ENCODE data around the gene REXO5.
A peak's percentile ranks its signal among the peaks of the same experiment; 100 is the strongest.
"Not testable (repeated sequence)": the region's sequence is repeated elsewhere in the genome, so short reads cannot be mapped to it uniquely, and the experiment has no call there.

REXO5 gene, protein sequence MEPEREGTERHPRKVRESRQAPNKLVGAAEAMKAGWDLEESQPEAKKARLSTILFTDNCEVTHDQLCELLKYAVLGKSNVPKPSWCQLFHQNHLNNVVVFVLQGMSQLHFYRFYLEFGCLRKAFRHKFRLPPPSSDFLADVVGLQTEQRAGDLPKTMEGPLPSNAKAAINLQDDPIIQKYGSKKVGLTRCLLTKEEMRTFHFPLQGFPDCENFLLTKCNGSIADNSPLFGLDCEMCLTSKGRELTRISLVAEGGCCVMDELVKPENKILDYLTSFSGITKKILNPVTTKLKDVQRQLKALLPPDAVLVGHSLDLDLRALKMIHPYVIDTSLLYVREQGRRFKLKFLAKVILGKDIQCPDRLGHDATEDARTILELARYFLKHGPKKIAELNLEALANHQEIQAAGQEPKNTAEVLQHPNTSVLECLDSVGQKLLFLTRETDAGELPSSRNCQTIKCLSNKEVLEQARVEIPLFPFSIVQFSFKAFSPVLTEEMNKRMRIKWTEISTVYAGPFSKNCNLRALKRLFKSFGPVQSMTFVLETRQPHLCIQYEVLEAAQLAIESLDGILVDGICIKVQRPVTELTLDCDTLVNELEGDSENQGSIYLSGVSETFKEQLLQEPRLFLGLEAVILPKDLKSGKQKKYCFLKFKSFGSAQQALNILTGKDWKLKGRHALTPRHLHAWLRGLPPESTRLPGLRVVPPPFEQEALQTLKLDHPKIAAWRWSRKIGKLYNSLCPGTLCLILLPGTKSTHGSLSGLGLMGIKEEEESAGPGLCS

DNA sequence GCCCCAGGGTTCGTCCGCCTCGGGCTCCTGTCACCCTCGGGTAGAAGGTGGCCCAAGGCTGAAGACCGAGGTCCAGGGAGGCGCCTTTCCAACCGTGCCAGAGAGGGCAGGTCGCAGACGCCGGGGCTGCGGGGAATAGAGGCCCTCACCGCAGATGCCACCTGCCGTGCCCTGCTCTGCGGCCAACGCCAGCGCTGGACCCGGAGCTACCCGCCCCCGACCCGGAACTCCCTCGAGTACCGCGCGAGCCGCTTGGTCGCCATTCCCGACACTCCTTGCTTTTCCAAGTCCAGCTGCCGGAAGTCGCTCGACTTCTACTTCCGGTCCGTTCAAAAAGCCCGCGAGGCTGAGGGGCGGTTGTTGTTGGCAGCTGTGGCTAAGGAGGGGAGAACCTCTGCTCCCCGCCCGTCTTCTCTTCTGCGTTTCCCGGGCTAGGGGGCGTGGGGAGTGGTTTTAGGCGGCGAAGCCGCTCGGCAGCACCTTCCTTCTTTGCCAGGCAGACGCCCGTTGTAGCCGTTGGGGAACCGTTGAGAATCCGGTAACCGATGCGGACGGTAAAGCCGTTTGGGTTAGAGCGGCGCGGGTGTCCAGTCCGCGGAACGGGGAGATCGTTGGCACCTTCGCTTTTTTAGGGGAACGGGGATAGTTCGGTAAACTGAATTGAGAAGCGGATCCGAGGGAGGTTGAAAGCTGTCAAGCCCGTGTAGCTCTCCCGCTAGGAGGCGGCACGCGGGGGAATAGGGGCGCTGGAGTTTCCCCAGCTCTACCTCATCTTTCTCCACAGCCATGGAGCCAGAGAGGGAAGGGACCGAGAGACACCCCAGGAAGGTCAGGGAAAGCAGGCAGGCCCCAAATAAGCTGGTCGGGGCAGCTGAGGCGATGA, at the start of gene REXO5, which contains the start of gene ERI2:
Gene REXO5 (plus strand): TSS at position 360 of the 883 bp plus-strand sequence. CDS start 427 bp downstream, at position 787.
Gene ERI2 (minus strand): TSS at position 305 of the 883 bp plus-strand sequence. CDS start 42 bp downstream, at position 263.
- peak; percentile 87 to 94 for DNase-seq

DNA sequence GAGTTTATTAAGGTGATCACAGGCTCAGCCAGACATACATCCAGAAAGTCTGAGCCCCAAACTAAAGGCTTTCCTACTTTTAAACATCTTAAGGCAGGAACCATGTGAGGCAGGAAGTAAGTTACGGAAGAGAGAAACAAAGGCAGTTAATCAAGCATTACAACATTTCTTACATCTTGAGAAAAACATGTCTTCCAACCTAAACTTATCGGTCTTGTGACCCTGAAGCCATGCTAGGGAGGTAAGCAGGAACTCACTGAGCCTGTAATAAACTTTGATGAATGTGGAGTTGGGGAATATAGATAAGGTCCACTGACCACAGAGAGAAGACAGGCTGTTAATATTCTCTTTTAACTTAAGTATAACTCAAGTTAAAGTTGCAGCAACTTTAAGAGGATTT, 46.0 kb upstream of the REXO5 start:
- DNase-seq, result no peak

DNA sequence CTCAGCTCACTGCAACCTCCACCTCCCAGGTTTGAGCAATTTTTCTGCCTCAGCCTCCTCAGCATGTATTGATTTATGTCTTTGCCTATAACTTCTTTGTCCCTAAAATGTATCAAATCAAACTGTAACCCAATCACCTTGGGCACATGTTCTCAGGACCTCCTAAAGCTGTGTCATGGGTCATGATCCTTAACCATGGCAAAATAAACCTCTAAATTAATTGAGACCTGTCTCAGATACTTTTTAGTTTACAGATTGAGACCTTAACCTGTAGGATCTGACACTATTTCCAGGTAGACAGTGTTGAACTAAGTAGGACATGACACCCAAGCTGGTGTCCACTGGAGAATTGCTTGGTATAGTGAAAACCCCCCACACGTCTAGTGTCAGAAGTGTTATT, 45.2 kb upstream of the REXO5 start:
- DNase-seq, result no peak

DNA sequence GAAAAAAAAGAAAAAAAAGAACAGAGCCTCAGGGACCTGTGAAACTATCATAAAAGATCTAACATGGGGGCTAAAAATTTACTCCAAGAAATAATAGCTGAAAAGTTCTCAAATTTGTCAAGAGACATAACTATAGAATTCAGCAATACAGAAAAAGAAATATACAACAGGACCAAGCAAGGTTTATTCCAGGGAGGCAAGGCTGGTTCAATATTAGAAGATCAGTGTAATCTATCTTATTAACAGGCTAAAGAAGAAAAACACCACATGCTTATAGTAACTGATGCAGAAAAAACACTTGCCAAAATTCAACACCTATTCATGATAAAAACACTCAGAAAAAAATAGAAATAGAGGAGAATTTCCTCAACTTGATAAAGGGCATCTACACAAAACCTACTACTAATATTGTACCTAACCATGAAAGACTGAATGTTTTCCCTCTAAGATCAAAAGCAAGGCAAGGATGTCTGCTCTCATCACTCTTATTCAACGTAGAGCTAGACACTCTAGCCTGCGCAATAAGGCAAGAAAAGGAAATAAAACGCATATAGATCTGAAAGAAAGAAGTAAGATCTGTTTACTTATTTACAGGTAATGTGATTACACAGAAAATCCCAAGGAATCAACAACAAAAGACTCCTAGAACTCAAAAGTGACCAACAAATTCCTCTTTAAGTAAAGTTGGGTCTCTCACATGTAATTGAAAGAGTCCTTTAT, 43.8 kb upstream of the REXO5 start:
- no peak for DNase-seq

DNA sequence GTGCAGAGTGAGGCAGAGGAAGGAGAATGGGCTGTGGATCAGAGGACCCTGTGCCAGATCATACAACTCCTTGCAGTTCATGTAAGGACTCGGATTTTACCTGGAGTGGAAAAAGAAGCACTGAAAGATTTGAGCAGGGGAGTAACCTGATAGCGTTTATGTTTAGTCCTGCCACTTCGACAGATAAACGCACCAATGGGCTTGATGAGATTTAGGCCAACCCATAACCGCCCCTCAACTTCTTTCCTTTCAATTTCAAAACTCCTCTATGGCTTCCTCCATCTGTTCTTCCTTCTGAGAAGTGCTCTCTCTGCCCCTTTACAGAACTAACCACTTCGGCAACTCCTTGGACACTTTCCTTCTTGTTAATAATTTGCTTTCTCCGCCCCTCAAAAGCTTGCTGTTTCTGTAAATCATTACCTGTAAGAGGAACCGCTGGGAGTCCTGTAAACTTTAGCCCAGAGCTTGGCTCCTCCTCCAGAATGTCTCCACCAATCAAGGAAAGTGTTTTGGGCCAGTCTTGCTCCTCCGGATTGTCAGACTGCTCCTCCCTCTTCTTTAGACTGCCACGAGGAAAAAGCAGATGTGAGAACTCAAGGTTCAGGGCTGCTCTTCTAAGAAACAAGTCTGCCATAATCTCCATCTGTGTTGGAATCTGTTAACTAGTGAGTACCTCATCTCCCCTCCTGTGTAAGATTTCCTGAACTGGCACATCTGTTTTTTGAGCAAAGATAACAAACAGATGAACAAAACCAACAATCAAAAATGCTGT, 42.7 kb upstream of the REXO5 start, which contains the start of gene ACSM3:
Gene ACSM3 (plus strand): TSS at position 554 of the 772 bp plus-strand sequence. CDS start 6,021 bp downstream, outside the sequence.
- DNase-seq, result no peak

DNA sequence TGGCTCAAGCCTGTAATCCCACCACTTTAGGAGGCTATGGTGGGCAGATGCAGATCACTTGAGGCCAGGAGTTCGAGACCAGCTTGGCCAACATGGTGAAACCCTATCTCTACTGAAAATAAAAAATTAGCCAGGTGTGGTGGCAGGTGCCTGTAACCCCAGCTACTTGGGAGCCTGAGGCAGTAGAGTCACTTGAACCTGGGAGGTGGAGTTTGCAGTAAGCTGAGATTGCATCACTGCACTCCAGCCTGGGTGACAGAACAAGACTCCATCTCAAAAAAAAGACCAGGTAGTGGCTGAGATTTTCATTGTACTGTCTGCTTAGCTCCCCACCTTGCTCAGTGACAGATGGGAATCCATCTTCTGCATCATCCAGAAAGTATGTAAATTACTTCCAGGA, 41.9 kb upstream of the REXO5 start:
- not testable (repeated sequence) for DNase-seq

DNA sequence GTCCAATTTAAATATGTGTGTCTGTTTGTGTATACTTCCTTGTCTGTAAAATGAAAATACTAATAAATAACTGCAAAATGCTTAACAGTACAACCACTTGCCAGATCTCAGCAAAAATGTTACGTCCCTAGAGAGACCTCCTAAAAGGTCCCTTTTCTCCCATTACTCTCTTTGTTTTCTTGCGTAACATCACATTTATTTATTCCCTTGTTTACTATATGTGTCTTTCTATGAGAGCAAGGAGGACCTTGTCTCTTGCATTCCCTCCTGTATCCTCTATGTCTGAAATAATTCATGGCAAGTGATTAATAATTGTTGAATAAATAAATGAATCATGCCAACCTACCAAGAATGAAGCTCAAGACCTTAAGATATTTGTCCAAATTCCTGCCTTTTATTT, 40.6 kb upstream of the REXO5 start:
- no peak for DNase-seq

DNA sequence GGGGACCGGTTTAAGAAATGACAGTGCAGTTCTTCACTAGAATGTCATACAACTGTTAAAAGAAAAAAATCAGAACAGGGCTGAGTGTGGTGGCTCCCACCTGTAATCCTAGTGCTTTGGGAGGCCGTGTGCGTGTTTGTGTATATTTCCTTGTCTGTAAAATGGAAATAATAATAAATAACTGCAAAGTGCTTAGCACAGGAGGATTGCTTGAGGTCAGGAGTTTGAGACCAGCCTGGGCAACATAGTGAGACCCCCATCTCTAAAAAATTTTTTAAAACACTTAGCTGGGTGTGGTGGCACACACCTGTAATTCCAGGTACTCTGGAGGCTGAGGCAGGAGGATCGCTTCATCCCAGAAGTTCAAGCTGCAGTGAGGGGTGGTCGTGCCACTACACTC, 40.0 kb upstream of the REXO5 start:
- no peak for DNase-seq

DNA sequence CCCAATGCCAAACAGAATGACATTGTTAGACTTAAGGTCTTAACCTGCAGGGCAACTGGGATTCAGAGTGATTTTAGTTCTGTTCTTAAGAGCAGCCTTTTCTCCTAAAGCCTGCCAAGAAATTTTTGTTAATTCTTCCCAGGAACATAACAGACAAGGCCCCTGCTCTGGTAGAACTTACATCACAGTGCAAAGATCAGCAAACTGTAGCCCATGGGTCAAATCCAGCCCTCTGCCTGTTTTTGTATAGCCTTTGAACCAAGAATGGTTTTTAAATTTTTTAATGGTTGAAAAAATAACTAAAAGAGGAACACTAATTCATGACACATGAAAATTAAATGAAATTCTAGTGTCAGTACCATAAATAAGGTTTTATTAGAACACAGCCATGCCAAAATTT, 38.8 kb upstream of the REXO5 start:
- DNase-seq, result no peak

DNA sequence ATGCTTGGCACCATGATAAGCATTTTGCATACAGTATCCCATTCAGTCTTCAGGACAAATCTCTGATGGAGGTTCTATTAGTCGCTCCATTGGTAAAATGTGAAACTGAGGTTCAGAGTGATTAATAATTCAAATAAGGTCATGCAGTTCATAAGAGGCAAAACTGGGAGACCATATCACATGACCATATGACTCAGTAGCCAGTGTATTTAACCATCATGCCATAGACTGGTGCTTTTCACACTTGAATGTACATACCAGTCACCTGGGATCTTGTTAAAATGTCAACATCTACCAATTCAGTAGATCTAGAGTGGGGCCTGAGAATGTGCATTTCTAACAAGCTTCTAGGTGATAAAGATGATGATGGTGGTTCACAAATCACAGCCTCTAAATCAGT, 38.2 kb upstream of the REXO5 start:
- DNase-seq, result no peak

DNA sequence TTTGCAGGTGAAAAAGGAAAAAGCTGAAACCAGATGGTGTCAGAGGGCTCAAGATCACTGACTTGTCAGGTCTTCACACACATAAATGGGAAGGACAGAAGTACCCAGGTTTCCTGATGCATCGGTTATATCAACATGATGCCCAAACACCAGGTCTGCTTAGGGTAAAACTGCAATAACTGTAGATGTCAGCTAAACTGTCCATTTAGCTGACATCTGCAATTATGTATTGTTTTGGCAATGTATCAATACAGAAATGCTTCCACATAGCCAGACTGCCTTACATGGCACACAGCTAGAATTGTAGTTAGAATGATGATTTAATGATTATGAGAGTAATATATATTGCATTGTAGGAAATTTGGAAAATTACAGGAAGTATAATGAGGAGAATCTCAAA, 37.5 kb upstream of the REXO5 start:
- DNase-seq, result no peak

DNA sequence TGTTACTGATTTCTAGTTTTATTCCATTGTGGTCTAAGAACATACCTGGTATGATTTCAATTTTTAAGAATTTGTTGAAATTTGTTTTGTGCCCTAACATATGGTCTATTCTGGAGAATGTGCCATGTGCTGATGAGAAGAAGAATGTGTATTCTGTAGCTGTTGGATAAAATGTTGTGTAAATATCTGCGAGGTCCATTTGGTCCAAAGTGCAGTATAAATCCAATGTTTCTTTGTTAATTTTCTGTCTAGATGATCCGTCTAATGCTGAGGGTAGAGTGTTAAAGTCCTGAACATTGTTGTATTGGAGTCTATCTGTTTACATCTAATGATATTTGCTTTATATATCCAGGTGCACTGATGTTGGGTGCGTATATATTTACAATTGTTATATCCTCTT, 32.6 kb upstream of the REXO5 start:
- no peak for DNase-seq

DNA sequence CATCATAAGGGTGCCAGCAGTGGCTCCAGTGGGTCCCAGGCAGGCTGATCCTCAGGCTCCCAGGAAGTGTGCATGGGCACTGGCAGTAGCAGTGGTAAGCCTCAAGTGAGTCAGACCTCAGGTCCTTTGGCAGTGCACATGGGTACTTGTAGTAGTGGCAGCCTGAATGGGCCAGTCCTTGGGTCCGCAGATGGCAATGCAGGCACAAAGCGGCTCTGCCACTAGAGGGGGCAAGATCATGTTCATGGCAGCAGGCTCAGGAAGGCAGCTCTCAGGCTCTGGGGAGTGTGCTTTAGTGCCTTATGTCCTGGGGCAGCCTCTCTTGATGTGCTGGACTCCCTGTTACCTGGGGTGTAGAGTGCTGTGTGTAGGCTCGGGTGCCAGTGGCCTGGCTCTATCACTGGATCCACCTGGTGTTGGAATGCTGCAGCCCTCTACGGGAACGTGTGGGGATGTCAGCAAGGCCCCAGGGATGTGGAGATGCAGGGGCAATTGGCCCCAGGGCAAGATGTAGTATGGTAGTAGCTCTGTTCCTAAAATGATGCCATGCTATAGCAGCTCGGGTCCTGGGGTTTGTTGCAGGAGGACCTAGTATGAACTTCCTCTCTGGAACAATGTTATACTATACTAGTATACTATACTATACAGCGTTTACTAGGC, 31.5 kb upstream of the REXO5 start:
- peak; percentile 38 to 71 for DNase-seq

DNA sequence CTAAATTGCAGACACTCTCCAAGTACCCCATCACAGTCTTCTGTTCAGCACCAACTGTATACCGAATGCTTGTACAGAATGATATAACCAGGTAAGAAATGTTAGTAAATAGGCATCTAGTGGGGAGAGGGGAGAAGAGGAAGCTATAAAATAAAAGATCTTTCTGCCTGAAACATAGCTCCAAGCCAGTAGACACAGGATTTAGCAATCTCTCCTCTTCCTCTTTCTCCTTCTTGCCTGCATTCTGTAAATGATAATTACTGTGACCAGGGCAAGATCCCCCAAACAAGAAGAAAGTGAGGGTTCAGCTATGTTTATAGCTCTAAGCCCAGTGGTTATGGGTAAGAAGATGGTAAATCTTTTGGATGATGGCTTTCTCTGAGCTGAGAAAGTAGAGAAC, 24.6 kb upstream of the REXO5 start:
- no peak for DNase-seq

DNA sequence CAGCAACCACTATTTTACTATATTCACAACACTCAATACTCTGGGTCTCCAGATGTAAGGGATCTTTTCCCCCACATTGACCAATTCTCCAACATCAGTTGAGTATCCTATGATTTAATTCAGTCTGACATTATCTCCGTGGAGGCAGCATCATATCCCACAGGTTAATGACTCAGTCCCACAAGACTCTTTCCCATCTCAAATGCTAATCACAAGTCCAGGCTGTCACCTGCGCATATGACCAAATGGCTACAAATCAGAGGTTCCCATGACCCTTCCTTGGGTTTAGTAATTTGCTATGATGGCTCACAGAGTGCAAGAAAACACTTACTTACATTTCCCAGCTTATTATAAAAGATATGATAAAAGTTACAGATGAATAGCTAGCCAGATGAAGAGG, 23.9 kb upstream of the REXO5 start:
- DNase-seq, result no peak

DNA sequence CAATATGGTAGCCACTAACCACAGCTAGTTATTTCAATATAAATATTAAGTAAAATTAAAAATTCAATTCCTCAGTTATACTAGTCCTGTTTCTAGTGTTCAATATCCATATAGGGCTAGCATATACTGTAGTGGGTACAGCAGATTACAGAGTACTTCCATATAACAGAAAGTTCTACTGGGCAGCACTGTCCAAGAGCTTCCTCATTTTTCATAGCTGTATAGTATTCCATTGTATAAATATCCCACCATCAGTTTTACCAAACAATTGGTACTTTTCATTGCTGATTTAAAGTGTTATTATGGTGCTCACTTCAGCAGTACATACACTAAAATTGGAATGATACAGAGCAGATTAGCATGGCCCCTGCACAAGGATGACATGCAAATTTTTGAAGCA, 22.1 kb upstream of the REXO5 start:
- no peak for DNase-seq

DNA sequence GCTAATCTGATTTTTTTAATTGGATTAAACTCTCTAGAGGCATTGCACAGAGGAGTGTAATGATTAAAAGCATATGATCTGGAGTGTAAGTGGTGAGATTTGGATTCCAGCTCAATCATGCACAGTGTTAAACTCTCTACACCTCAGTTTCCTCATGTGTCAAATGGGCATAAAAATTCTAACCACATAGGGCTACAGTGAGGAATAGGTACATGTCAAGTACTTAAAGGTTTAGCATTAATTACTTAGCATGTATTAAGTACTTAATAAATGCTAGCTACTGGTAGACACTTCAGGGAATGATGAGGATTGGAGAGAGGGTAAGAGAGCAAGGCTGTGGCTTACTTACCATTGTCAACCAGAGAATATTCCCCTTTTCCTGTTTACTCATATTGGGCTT, 17.2 kb upstream of the REXO5 start:
- no peak for DNase-seq

DNA sequence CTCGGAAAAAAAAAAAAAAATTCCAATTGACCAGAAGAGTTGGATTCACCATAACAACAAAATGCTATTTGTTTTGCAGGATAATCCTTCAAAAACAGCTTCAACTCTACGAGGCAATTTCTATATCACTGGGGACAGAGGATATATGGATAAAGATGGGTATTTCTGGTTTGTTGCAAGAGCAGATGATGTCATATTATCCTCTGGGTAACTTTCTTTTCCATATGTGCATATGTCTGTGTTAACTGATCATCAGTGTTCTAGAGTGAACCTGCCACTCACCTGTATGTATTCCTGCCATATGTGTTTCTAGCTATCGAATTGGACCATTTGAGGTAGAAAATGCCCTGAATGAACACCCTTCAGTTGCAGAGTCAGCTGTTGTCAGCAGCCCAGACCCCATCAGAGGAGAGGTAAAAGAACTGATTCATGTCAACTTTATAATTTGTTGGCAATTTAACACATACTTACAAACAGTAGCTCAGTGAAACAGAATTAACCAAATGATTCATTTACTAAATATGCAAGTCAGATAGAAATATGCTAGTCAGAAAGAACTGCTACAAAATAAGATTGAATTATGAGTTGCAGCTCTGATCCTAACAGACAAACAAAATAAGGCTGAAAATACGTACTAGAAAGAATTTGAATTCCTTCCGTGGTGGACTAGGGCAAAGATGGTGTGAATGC, 14.3 kb upstream of the REXO5 start:
- no peak for DNase-seq

DNA sequence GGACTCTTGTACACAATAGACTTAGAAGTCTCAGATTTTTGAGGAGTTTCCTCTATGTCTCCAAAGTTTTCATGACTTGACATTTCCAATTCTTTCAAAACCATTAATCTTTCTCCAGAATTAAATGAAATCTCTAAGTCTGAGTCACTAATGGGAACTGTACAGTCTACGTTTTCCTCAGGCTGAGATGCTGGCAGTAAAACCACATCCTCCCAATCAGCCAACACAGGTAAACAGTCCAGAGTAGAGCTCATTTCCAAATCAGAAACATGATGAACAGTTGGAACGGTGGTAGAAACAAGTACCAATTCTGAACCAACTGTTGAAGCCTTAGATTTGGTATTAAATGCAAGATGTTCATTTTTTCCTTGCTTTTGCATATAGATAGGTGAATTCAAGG, 8.0 kb upstream of the REXO5 start:
- DNase-seq, result no peak

DNA sequence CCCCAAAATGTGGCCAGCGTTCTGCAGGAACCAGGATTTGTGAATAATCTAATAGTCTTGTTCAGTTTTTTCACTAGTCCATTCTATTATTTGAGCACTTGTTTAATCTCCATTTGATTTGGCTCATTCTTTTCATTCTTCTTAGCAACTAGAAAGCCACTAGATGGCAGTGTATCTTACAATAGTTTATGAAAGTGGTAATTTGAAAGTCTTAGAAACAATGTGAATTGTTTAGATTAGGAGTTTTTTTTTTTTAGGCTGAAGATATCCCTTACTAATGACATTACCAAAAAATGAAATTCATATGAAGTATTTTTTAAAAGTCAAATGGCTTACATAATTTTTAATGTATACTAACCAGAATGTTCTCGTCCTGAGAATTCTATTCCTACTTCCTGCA, 6.7 kb upstream of the REXO5 start:
- peak in 1 of 2 experiments; percentile 47 for DNase-seq

Measured in NCI-H446 (cell line).